Measurements from ENCODE around the gene HASPIN. TPM values are rescaled to one million over a fixed set of nuclear protein-coding genes. Genes with fewer than 3 reads are reported as not detected.

HASPIN gene
- polyA plus RNA-seq, 1 donor (not counting 4 experiments of a cell fraction or from before 2014, with no cell fraction given): 3.5 TPM

DNA sequence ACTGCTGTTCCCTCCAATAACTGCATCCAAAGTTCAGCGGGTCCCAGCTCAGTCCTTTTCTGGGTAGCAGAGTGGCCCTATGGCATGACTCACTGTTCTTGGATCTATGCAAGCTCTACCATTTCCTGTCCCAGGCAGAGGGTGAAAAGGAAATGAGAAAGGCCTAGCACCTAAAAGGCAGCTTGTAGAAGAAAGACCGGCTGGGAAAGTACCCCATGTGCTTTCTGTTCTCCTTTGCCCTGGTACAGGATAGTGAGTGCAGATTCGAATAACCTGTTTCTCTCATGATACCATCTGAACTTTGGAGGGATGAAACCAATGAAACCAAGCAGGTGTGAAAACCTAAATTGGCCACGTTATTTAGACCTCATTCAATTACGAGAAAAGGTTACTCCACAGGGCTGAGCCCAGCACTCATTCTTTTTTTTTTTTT is 12.7 kb upstream of the HASPIN start:
- no peak overlapping the region for H3K4me3 ChIP-seq (ENCODE audit: control insufficient read depth in 2 of 3, extremely low read depth in 1 of 3, insufficient read depth in 2 of 3, low read depth in 1 of 3, low read length in 3 of 3)

DNA sequence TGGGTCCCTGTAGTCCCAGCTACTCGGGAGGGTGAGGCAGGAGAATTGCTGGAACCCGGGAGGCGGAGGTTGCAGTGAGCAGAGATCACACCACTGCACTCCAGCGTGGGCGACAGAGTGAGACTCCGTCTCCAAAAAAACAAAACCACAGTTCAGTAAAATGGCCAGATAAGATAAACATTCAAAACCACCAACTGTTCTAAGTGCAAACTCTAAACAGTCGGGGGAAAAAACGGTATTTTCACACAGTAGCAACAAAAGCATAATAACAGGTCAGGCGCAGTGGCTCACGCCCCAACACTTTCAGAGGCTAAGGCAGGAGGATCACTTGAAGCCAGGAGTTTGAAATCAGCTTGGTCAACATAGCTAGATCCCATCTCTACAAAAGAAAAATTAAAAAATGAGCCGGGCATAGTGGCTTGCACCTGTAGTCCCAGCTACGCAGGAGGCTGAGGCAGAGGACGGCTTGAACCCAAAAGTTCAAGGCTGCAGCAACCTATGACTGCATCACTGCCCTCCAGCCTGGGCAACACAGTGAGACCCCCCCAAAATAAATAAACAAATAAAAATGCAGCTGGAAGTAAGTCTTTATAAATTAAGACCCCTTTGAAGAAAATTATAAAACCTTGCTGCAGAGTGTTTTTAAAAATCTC is 10.8 kb upstream of the HASPIN start:
- dilution Hi-C loops (cut with MboI; ENCODE audit: extremely low pct_ligation_motif_present, low sequenced_read_pairs): no loop called here
- no peaks in the 10 kb centered on the region for H3K79me2 ChIP-seq (ENCODE audit: control insufficient read depth, insufficient read depth, low read length)
- H3K36me3 ChIP-seq (ENCODE audit: control insufficient read depth in 2 of 2, extremely low read depth in 1 of 2, insufficient read depth in 2 of 2, low read length in 2 of 2): peaks cover 9 to 23% of the 10 kb centered on the region in 2 experiments
- H4K20me1 ChIP-seq (ENCODE audit: control insufficient read depth, extremely low read depth, insufficient read depth, low read length): no peaks in the 10 kb centered on the region
- no peaks in the 10 kb centered on the region for H3K9me1 ChIP-seq (ENCODE audit: control insufficient read depth, extremely low read depth, insufficient read depth, low read length)
- H2AFZ ChIP-seq (ENCODE audit: control insufficient read depth, low read length): no peak overlapping the region
- no peak overlapping the region for H3K9ac ChIP-seq (ENCODE audit: control insufficient read depth, extremely low read depth, insufficient read depth, low read length)
- DNase-seq (ENCODE audit: low read depth, low spot score) (no peak), FAIRE-seq (no peak)
- H3K27ac ChIP-seq (ENCODE audit: control insufficient read depth, insufficient read depth, low read length): no peak overlapping the region
- H3K4me2 ChIP-seq (ENCODE audit: control insufficient read depth, extremely low read depth, insufficient read depth, low read depth, low read length): no peak overlapping the region
- no peaks in the 10 kb centered on the region for H3K27me3 ChIP-seq (ENCODE audit: control insufficient read depth, extremely low read depth, insufficient read depth, low read length)
- H3K9me3 ChIP-seq (ENCODE audit: control insufficient read depth, low read depth, low read length): no peaks in the 10 kb centered on the region
- peaks cover 2% of the 10 kb centered on the region for H3K4me1 ChIP-seq (ENCODE audit: control insufficient read depth, extremely low read depth, insufficient read depth, low read length)
- no peak overlapping the region for H3K4me3 ChIP-seq (ENCODE audit: control insufficient read depth in 2 of 3, extremely low read depth in 1 of 3, insufficient read depth in 2 of 3, low read depth in 1 of 3, low read length in 3 of 3)
- TF ChIP-seq EZH2 (IDR thresholded peaks at IDR 0.05; ENCODE audit: low read length): no peak
- no peak for TF ChIP-seq CTCF (optimal IDR thresholded peaks at IDR 0.05 in 1 of 3, IDR thresholded peaks at IDR 0.05 in 1 of 3, conservative IDR thresholded peaks at IDR 0.05 in 1 of 3; ENCODE audit: extremely low read depth in 1 of 3, insufficient read depth in 2 of 3, low read length in 3 of 3)

More for the DNA sequence above, 12.7 kb upstream of the HASPIN start:
- H3K79me2 ChIP-seq (ENCODE audit: control insufficient read depth, insufficient read depth, low read length): no peaks in the 10 kb centered on the region
- no peak overlapping the region for H3K9ac ChIP-seq (ENCODE audit: control insufficient read depth, extremely low read depth, insufficient read depth, low read length)
- dilution Hi-C loops (cut with MboI; ENCODE audit: extremely low pct_ligation_motif_present, low sequenced_read_pairs): no loop called here
- no peak overlapping the region for H3K4me2 ChIP-seq (ENCODE audit: control insufficient read depth, extremely low read depth, insufficient read depth, low read depth, low read length)
- FAIRE-seq (no peak), DNase-seq (ENCODE audit: low read depth, low spot score) (no peak)
- no peak overlapping the region for H2AFZ ChIP-seq (ENCODE audit: control insufficient read depth, low read length)
- H4K20me1 ChIP-seq (ENCODE audit: control insufficient read depth, extremely low read depth, insufficient read depth, low read length): no peaks in the 10 kb centered on the region
- H3K27me3 ChIP-seq (ENCODE audit: control insufficient read depth, extremely low read depth, insufficient read depth, low read length): no peaks in the 10 kb centered on the region
- H3K9me1 ChIP-seq (ENCODE audit: control insufficient read depth, extremely low read depth, insufficient read depth, low read length): no peaks in the 10 kb centered on the region
- H3K9me3 ChIP-seq (ENCODE audit: control insufficient read depth, low read depth, low read length): no peaks in the 10 kb centered on the region
- no peak for TF ChIP-seq CTCF (optimal IDR thresholded peaks at IDR 0.05 in 1 of 3, IDR thresholded peaks at IDR 0.05 in 1 of 3, conservative IDR thresholded peaks at IDR 0.05 in 1 of 3; ENCODE audit: extremely low read depth in 1 of 3, insufficient read depth in 2 of 3, low read length in 3 of 3)
- peaks cover 0 to 11% of the 10 kb centered on the region in 2 experiments for H3K36me3 ChIP-seq (ENCODE audit: control insufficient read depth in 2 of 2, extremely low read depth in 1 of 2, insufficient read depth in 2 of 2, low read length in 2 of 2)
- peaks cover 2% of the 10 kb centered on the region for H3K4me1 ChIP-seq (ENCODE audit: control insufficient read depth, extremely low read depth, insufficient read depth, low read length)
- no peak overlapping the region for H3K27ac ChIP-seq (ENCODE audit: control insufficient read depth, insufficient read depth, low read length)
